Keratinocyte (primary cell): Measurements from ENCODE around the gene PBOV1. TPM values are rescaled to one million over a fixed set of nuclear protein-coding genes. Genes with fewer than 3 reads are reported as not detected.

Experiments used
- DNase-seq: peaks from one replicate; pipeline ENCODE4 v3.0.0-alpha.2; 2011; ENCODE audit warnings: low read depth, missing footprints, low spot score
- FAIRE-seq: peaks from 2 replicates; lab custom pipeline; 2011; peaks lifted over from hg19 to GRCh38; lab: Jason Lieb, UNC
- H2AFZ ChIP-seq: 2 replicates; pipeline ENCODE4 v1.6.0; 2012; ENCODE audit warnings: low read length, control low read depth, inconsistent platforms; ENCODE audit not compliant: control insufficient read depth
- H3K27ac ChIP-seq: 2 replicates; pipeline ENCODE4 v1.5.1; 2011; ENCODE audit warnings: low read length; ENCODE audit not compliant: control insufficient read depth, insufficient read depth
- H3K27me3 ChIP-seq: 3 replicates; pipeline ENCODE4 v1.6.0; 2011; ENCODE audit warnings: low read length; ENCODE audit not compliant: control insufficient read depth, insufficient read depth; ENCODE audit errors: extremely low read depth
- H3K36me3 ChIP-seq, 2 experiments: 2 replicates in 1 of 2; 3 replicates in 1 of 2; pipeline ENCODE4 v1.5.1; 2011; ENCODE audit warnings: low read length in 2 of 2, mild to moderate bottlenecking in 1 of 2; ENCODE audit not compliant: control insufficient read depth in 2 of 2, insufficient read depth in 2 of 2; ENCODE audit errors: extremely low read depth in 1 of 2
- H3K4me1 ChIP-seq: 3 replicates; pipeline ENCODE4 v1.5.1; 2011; ENCODE audit warnings: low read length; ENCODE audit not compliant: control insufficient read depth, insufficient read depth; ENCODE audit errors: extremely low read depth
- H3K4me2 ChIP-seq: 3 replicates; pipeline ENCODE4 v1.6.0; 2011; ENCODE audit warnings: low read depth, low read length; ENCODE audit not compliant: control insufficient read depth, insufficient read depth; ENCODE audit errors: extremely low read depth
- H3K4me3 ChIP-seq, 3 experiments: fragments of 200-600 bp in 1 of 3; sonication (generic) in 1 of 3; 2 replicates in 2 of 3; 3 replicates in 1 of 3; pipeline ENCODE4 v1.5.1; 2011 to 2016; ENCODE audit warnings: low read length in 3 of 3, mild to moderate bottlenecking in 3 of 3, control low read depth in 2 of 3, inconsistent platforms in 1 of 3, low read depth in 1 of 3, mixed read lengths in 1 of 3, mixed run types in 1 of 3, moderate library complexity in 1 of 3; ENCODE audit not compliant: control insufficient read depth in 2 of 3, insufficient read depth in 2 of 3; ENCODE audit errors: extremely low read depth in 1 of 3
- H3K79me2 ChIP-seq: 2 replicates; pipeline ENCODE4 v1.6.0; 2012; ENCODE audit warnings: low read length; ENCODE audit not compliant: control insufficient read depth, insufficient read depth
- H3K9ac ChIP-seq: 3 replicates; pipeline ENCODE4 v1.6.0; 2011; ENCODE audit warnings: low read length; ENCODE audit not compliant: control insufficient read depth, insufficient read depth; ENCODE audit errors: extremely low read depth
- H3K9me1 ChIP-seq: 3 replicates; pipeline ENCODE4 v1.6.0; 2011; ENCODE audit warnings: low read length; ENCODE audit not compliant: control insufficient read depth, insufficient read depth; ENCODE audit errors: extremely low read depth
- H3K9me3 ChIP-seq: 2 replicates; pipeline ENCODE4 v1.5.1; 2012; ENCODE audit warnings: low read depth, low read length; ENCODE audit not compliant: control insufficient read depth
- H4K20me1 ChIP-seq: 3 replicates; pipeline ENCODE4 v1.6.0; 2011; ENCODE audit warnings: low read length; ENCODE audit not compliant: control insufficient read depth, insufficient read depth; ENCODE audit errors: extremely low read depth
- EZH2 ChIP-seq: IDR thresholded peaks from one replicate; pipeline ENCODE4 v1.6.1; 2012; ENCODE audit warnings: inconsistent platforms, mild to moderate bottlenecking, low read length, moderate library complexity
- dilution Hi-C: fragments of 300-500 bp; cut with MboI; formaldehyde crosslinking; loops from one replicate; pipeline ENCODE4 v1.7.0; 2020; ENCODE audit warnings: low sequenced_read_pairs; ENCODE audit not compliant: extremely low pct_ligation_motif_present
- polyA plus RNA-seq, 5 experiments: library from polyadenylated mRNA; depleted of rRNA in 3 of 5; stranded (reverse) in 3 of 5; stranded (forward) in 1 of 5; unstranded in 1 of 5; fragments of >200 nt; gene quantifications; 1 replicate in 1 of 5; 2 replicates in 3 of 5; 3 replicates in 1 of 5; pipeline versions ENCODE4 v1.2.1 to v1.2.3, GENCODE V29; 2011 to 2012; ENCODE audit warnings: missing spikeins in 2 of 5, low read depth in 1 of 5, low replicate concordance in 1 of 5
- TF ChIP-seq, protein P1 (sequence below), 3 experiments: IDR thresholded peaks in 1 of 3; conservative IDR thresholded peaks in 1 of 3; optimal IDR thresholded peaks in 1 of 3; 2 replicates in 2 of 3; 3 replicates in 1 of 3; pipeline versions ENCODE3 to v1.5.1; 2011; ENCODE audit warnings: low read length in 3 of 3, mild to moderate bottlenecking in 3 of 3, moderate library complexity in 2 of 3, control low read depth in 1 of 3, inconsistent platforms in 1 of 3; ENCODE audit not compliant: insufficient read depth in 2 of 3; ENCODE audit errors: extremely low read depth in 1 of 3

The PBOV1 gene
- polyA plus RNA-seq, 1 donor (not counting 4 experiments of a cell fraction or from before 2014, with no cell fraction given) = not detected

DNA sequence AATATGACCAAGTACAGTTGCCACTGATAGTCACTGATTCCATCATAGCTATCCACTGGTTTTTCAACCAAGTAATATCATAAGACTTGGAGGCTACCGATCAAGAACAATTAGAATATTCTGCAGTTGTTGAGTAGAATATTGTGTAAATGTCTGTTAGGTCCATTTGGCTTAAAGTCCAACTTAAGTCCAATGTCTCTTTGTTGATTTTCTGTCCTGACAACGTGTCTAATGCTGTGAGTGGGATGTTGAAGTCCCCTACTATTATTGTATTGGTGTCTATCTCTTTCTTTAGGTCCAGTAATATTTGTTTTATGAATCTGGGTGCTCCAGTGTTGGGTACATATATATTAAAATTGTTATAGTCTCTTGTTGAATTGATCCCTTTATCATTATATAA is 42.7 kb downstream of the PBOV1 start:
- Histone ChIP-seq H3K27ac (no peak overlapping the region), H3K4me2 (no peak overlapping the region)
- FAIRE-seq = no peak

More for the DNA sequence above, 42.7 kb downstream of the PBOV1 start:
- Histone ChIP-seq H3K36me3 (no peaks in the 10 kb centered on the region), H3K4me1 (no peaks in the 10 kb centered on the region), H3K27me3 (no peaks in the 10 kb centered on the region), H3K4me3 (no peak overlapping the region), H3K9me3 (no peaks in the 10 kb centered on the region), H2AFZ (no peak overlapping the region), H3K9me1 (no peaks in the 10 kb centered on the region), H3K79me2 (no peaks in the 10 kb centered on the region), H3K9ac (no peak overlapping the region), H4K20me1 (no peaks in the 10 kb centered on the region)
- no peak for DNase-seq
- dilution Hi-C loops = no loop called here
- TF ChIP-seq, protein P1, sequence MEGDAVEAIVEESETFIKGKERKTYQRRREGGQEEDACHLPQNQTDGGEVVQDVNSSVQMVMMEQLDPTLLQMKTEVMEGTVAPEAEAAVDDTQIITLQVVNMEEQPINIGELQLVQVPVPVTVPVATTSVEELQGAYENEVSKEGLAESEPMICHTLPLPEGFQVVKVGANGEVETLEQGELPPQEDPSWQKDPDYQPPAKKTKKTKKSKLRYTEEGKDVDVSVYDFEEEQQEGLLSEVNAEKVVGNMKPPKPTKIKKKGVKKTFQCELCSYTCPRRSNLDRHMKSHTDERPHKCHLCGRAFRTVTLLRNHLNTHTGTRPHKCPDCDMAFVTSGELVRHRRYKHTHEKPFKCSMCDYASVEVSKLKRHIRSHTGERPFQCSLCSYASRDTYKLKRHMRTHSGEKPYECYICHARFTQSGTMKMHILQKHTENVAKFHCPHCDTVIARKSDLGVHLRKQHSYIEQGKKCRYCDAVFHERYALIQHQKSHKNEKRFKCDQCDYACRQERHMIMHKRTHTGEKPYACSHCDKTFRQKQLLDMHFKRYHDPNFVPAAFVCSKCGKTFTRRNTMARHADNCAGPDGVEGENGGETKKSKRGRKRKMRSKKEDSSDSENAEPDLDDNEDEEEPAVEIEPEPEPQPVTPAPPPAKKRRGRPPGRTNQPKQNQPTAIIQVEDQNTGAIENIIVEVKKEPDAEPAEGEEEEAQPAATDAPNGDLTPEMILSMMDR (optimal IDR thresholded peaks at IDR 0.05 in 1 of 3, IDR thresholded peaks at IDR 0.05 in 1 of 3, conservative IDR thresholded peaks at IDR 0.05 in 1 of 3; ENCODE audit: extremely low read depth in 1 of 3, insufficient read depth in 2 of 3, low read length in 3 of 3) = no peak
- no peak for TF ChIP-seq EZH2

Other genes with a start within 250 kb of the PBOV1 start
- 279 to 543 TPM (median 525 TPM) in 3 replicates for gene PERP, start 111.1 kb downstream of the PBOV1 start, polyA plus RNA-seq
- 0.09 to 0.14 TPM (median 0.13 TPM) in 3 replicates for gene ARFGEF3, start 56.6 kb downstream of the PBOV1 start, polyA plus RNA-seq
- not detected in 3 replicates for gene SMIM28, start 159.4 kb upstream of the PBOV1 start, polyA plus RNA-seq
- gene HEBP2, start 185.7 kb upstream of the PBOV1 start, polyA plus RNA-seq = 13.2 to 41.9 TPM (median 25.8 TPM) in 3 replicates